ENCODE data around the gene TPCN2. TPM values are rescaled to one million over a fixed set of nuclear protein-coding genes. Genes with fewer than 3 reads are reported as not detected.
A peak's percentile ranks its signal among the peaks of the same experiment; 100 is the strongest.

The TPCN2 gene
- total RNA-seq, 6 experiments from 2014 or later, result 10.7 to 27.2 (median 15.6) TPM

- Histone ChIP-seq H3K4me1 (no peaks in the 10 kb centered on the region), H3K27me3 (no peaks in the 10 kb centered on the region), H3K4me3 (no peak overlapping the region), H3K9me3 (no peaks in the 10 kb centered on the region), H3K36me3 (no peaks in the 10 kb centered on the region), H3K27ac (no peak overlapping the region)
- ATAC-seq (no peak), DNase-seq (peak in 1 of 3 donors; percentile 20)
- TF ChIP-seq POLR2A (IDR thresholded peaks at IDR 0.05) (no peak), CTCF (IDR thresholded peaks at IDR 0.05) (no peak)
- 79% methylated on average over 3 of the region's 6 CpGs for WGBS (ENCODE audit: insufficient coverage, low coverage, low lambda C conversion rate, missing lambda C conversion rate)
- intact Hi-C loops (cut with DNase I), result no loop called here
Observed at GRCh38 chr11:69171476-69172240, 122.9 kb downstream of the TPCN2 start.

DNA sequence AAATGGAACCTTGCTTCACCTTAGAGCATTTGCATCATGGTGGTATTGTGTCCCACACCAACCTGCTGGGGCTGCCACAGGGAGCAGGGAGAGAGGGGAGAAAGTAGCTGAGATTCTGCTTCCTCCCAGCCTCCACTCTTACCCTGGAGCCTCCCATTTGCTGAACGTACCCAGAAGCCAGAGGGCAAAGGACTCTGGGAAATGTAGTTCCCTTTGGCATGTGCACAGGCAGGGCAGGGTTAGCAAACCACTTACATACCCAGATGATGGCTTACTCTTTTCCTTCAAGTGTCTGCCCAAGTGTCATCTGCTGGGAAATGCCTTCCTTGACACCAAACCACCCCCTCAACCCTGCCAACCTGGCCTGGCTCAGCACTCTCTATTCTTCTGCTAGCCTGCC is 123.9 kb downstream of the TPCN2 start:
- ATAC-seq (no peak), DNase-seq (peak in 1 of 3 donors; percentile 5)
- Histone ChIP-seq H3K4me1 (no peaks in the 10 kb centered on the region), H3K4me3 (no peak overlapping the region), H3K36me3 (no peaks in the 10 kb centered on the region), H3K27ac (no peak overlapping the region), H3K9me3 (no peaks in the 10 kb centered on the region), H3K27me3 (no peaks in the 10 kb centered on the region)
- TF ChIP-seq POLR2A (IDR thresholded peaks at IDR 0.05), result no peak
- TF ChIP-seq CTCF (IDR thresholded peaks at IDR 0.05), result no peak
- intact Hi-C loops (cut with DNase I), result no loop called here
- WGBS (ENCODE audit: insufficient coverage, low coverage, low lambda C conversion rate, missing lambda C conversion rate), result no CpG with 5 or more reads among the region's 1 CpG

DNA sequence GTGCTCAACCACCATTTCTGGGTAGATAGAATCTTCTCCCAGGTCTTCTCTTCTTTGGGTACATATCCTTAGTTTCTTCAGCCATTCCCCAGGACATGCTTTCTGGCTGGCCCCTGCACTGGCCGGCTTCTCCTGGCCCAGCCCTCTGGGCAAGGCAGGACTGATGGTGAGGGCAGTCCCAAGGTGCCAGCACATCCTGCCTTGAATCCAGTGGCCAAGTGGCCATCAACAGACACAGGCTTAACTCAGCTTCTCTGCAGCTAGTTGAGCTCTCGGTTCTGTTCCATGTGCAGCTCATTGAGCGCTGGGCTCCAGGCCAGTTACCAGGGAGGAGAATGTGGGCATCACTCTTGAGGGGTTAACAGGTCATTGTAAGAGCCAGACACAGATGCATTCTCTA is 124.6 kb downstream of the TPCN2 start:
- intact Hi-C loops (cut with DNase I), result no loop called here
- Histone ChIP-seq H3K4me1 (no peaks in the 10 kb centered on the region), H3K9me3 (no peaks in the 10 kb centered on the region), H3K27me3 (no peaks in the 10 kb centered on the region), H3K4me3 (no peak overlapping the region), H3K36me3 (no peaks in the 10 kb centered on the region), H3K27ac (no peak overlapping the region)
- TF ChIP-seq POLR2A (IDR thresholded peaks at IDR 0.05) (no peak), CTCF (IDR thresholded peaks at IDR 0.05) (no peak)
- ATAC-seq (no peak), DNase-seq (peak in 1 of 3 donors; percentile 15)
- 86% methylated on average over 1 of the region's 3 CpGs for WGBS (ENCODE audit: insufficient coverage, low coverage, low lambda C conversion rate, missing lambda C conversion rate)

DNA sequence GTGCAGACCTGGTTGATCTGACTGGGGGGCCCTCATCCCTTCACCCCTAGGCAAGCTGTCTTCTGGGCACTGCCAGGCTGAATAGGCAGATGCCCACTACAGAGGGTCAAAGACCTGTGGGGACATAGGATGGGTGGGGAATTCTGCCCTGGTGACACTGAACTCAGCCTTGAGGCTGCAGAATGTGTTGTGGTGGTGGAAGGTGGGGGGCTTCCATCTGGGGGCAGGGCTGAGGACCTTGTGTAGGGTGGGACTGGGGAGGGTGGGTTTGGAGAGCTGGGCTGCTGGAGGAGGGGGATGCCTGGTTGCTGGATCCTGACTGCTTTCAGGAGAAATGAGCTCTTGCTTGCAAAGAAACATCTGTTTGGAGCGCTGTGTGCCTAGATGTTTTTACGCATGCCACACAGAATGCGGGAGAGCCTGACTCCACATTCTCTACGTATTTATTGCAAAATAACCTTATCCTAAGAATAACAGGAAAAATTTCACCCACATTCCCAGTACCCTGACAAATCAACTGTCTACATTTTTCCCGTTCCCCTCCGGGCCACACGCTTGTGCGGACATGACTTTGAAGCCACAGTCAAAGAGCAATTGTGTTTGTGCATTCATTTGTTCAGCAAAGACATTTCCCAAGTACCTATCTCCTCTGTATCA is 125.3 kb downstream of the TPCN2 start:
- DNase-seq (peak in 1 of 3 donors; percentile 17), ATAC-seq (no peak)
- no peaks in the 10 kb centered on the region for H3K9me3 ChIP-seq
- no peaks in the 10 kb centered on the region for H3K27me3 ChIP-seq
- no peaks in the 10 kb centered on the region for H3K4me1 ChIP-seq
- no peaks in the 10 kb centered on the region for H3K36me3 ChIP-seq
- intact Hi-C loops (cut with DNase I), result no loop called here
- 20% methylated on average over 1 of the region's 8 CpGs for WGBS (ENCODE audit: insufficient coverage, low coverage, low lambda C conversion rate, missing lambda C conversion rate)
- no peak for TF ChIP-seq POLR2A (IDR thresholded peaks at IDR 0.05)
- no peak for TF ChIP-seq CTCF (IDR thresholded peaks at IDR 0.05)
- no peak overlapping the region for H3K4me3 ChIP-seq
- H3K27ac ChIP-seq, result no peak overlapping the region
